Stimulated activated CD8-positive, alpha-beta memory T cell treated with anti-CD3 and anti-CD28 coated beads, Interleukin-7, amount 100 ng/mL, for 48 hours (primary cell): ENCODE results near the gene NLGN3.

Source experiments
- DNase-seq, 2 donors: peaks; one replicate each; pipeline ENCODE4 v3.0.0-alpha.2; 2020; ENCODE audit warnings: low read depth in 1 of 2; ENCODE audit errors: extremely low read depth in 1 of 2

NLGN3 gene

GRCh38 chrX:71144651-71145050 lies at the start of gene NLGN3:
NLGN3 (plus strand) TSS chrX:71144841; CDS start chrX:71147750, 2,909 bp downstream.
- no peak for DNase-seq

GRCh38 chrX:71095033-71095432 lies 49.6 kb upstream of the NLGN3 start:
- no peak for DNase-seq

- DNase-seq = peak; percentile 73 to 85
Observed at GRCh38 chrX:71095555-71095980, 49.1 kb upstream of the NLGN3 start, which contains the start of gene FOXO4. FOXO4 (plus strand) TSS chrX:71095851; CDS start chrX:71096529, 678 bp downstream.

- DNase-seq = peak in 1 of 2 donors; percentile 46
Observed at GRCh38 chrX:71095981-71096759, 48.5 kb upstream of the NLGN3 start.

GRCh38 chrX:71096760-71097032 lies 47.9 kb upstream of the NLGN3 start:
- no peak for DNase-seq

- peak in 1 of 2 donors; percentile 59 for DNase-seq
Observed at GRCh38 chrX:71098302-71098701, 46.3 kb upstream of the NLGN3 start.

- no peak for DNase-seq
Observed at GRCh38 chrX:71098951-71099506, 45.6 kb upstream of the NLGN3 start.

GRCh38 chrX:71099736-71100135 lies 44.9 kb upstream of the NLGN3 start:
- DNase-seq = no peak

- DNase-seq = no peak
Observed at GRCh38 chrX:71100581-71101505, 43.8 kb upstream of the NLGN3 start.

GRCh38 chrX:71102292-71102691 lies 42.3 kb upstream of the NLGN3 start:
- no peak for DNase-seq

- DNase-seq = peak in 1 of 2 donors; percentile 39
Observed at GRCh38 chrX:71103110-71103983, 41.3 kb upstream of the NLGN3 start.

- DNase-seq = no peak
Observed at GRCh38 chrX:71105628-71106027, 39.0 kb upstream of the NLGN3 start.

- peak in 1 of 2 donors; percentile 11 for DNase-seq
Observed at GRCh38 chrX:71106427-71106826, 38.2 kb upstream of the NLGN3 start, which contains the start of gene CXorf65. CXorf65 (minus strand) TSS chrX:71106740; CDS start chrX:71106556, 184 bp downstream.

- no peak for DNase-seq
Observed at GRCh38 chrX:71107245-71107644, 37.4 kb upstream of the NLGN3 start.

- DNase-seq = peak in 1 of 2 donors; percentile 27
Observed at GRCh38 chrX:71107762-71108360, 36.8 kb upstream of the NLGN3 start.

GRCh38 chrX:71109051-71109450 lies 35.6 kb upstream of the NLGN3 start:
- no peak for DNase-seq

- DNase-seq = peak; percentile 44 to 73
Observed at GRCh38 chrX:71111141-71111843, 33.3 kb upstream of the NLGN3 start, which contains the start of gene IL2RG. IL2RG (minus strand) TSS chrX:71111577; CDS start chrX:71111539, 38 bp downstream.

GRCh38 chrX:71111921-71112431 lies 32.7 kb upstream of the NLGN3 start:
- DNase-seq = no peak

GRCh38 chrX:71117358-71117757 lies 27.3 kb upstream of the NLGN3 start:
- no peak for DNase-seq
